Panc1 (cell line): ENCODE measurements around the gene RXFP2. TPM values are rescaled to one million over a fixed set of nuclear protein-coding genes. Genes with fewer than 3 reads are reported as not detected.

Source experiments
- ATAC-seq: fragments of 200-7000 bp; cut with Tn5 transposase; 2 replicates; pipeline ENCODE4 v1.9.1; 2020; ENCODE audit warnings: mild to moderate bottlenecking, moderate library complexity
- BruUV-seq: library from RNA; stranded (reverse); fragments of 400-500 nt; replicated peaks from 2 replicates; lab custom pipeline; 2021; lab: Mats Ljungman, UMichigan
- CTCF ChIA-PET: fragments of 300-600 bp; sonication (Branson Sonifier 250); formaldehyde crosslinking; loops from one replicate; lab custom pipeline; 2022; ENCODE audit warnings: antibody characterized with exemption; lab: Charles Lee
- POLR2A ChIA-PET: fragments of 300-600 bp; sonication (Branson Sonifier 250); formaldehyde crosslinking; loops from one replicate; lab custom pipeline; 2022; ENCODE audit warnings: antibody characterized with exemption; lab: Charles Lee
- DNase-seq: peaks from one replicate; pipeline ENCODE4 v3.0.0-alpha.2; 2010; ENCODE audit warnings: low read depth, low spot score
- H3K27ac ChIP-seq: 2 replicates; pipeline ENCODE4 v1.5.1; 2011; ENCODE audit warnings: mild to moderate bottlenecking, low read length, inconsistent platforms
- H3K27me3 ChIP-seq: fragments of 200-500 bp; sonication (Bioruptor generic); 2 replicates; pipeline ENCODE4 v1.6.0; 2014; ENCODE audit warnings: low read length, inconsistent platforms; ENCODE audit not compliant: control insufficient read depth, insufficient read depth
- H3K36me3 ChIP-seq: fragments of 200-500 bp; sonication (Bioruptor generic); 2 replicates; pipeline ENCODE4 v1.5.1; 2014; ENCODE audit warnings: inconsistent platforms, mild to moderate bottlenecking, low read length, moderate library complexity; ENCODE audit not compliant: control insufficient read depth, insufficient read depth
- H3K4me1 ChIP-seq: 2 replicates; pipeline ENCODE4 v1.5.1; 2011; ENCODE audit warnings: inconsistent platforms, mild to moderate bottlenecking, low read length, moderate library complexity; ENCODE audit not compliant: control insufficient read depth, insufficient read depth
- H3K4me3 ChIP-seq, 2 experiments: 2 replicates each; pipeline ENCODE4 v1.5.1; 2011 to 2012; ENCODE audit warnings: low read depth in 2 of 2, low read length in 2 of 2, mild to moderate bottlenecking in 2 of 2, inconsistent platforms in 1 of 2, moderate library complexity in 1 of 2
- H3K9me3 ChIP-seq: fragments of 200-500 bp; sonication (Bioruptor generic); 2 replicates; pipeline ENCODE4 v1.5.1; 2014; ENCODE audit warnings: low read depth, mild to moderate bottlenecking, inconsistent platforms, low read length, moderate library complexity; ENCODE audit not compliant: control insufficient read depth, insufficient read depth
- CTCF ChIP-seq: fragments of 450-650 bp; IDR thresholded peaks from 2 replicates; pipeline ENCODE4 v1.5.1; 2017; ENCODE audit warnings: mild to moderate bottlenecking
- POLR2AphosphoS5 ChIP-seq: IDR thresholded peaks from 2 replicates; pipeline ENCODE4 v1.6.1; 2012; ENCODE audit warnings: mild to moderate bottlenecking, low read depth, low read length, moderate library complexity
- REST ChIP-seq, 2 experiments: IDR thresholded peaks; 2 replicates each; pipeline ENCODE4 v1.6.1; 2011 to 2012; ENCODE audit warnings: low read depth in 2 of 2, control low read depth in 1 of 2, low read length in 1 of 2, mild to moderate bottlenecking in 1 of 2, moderate library complexity in 1 of 2; ENCODE audit not compliant: insufficient read depth in 1 of 2
- SIN3A ChIP-seq: IDR thresholded peaks from 2 replicates; pipeline ENCODE4 v1.6.1; 2012; ENCODE audit warnings: low read depth, mild to moderate bottlenecking, low read length, moderate library complexity, borderline replicate concordance; ENCODE audit not compliant: insufficient read depth
- TCF7L2 ChIP-seq: IDR thresholded peaks from 2 replicates; pipeline ENCODE4 v1.6.1; 2011; ENCODE audit warnings: mild to moderate bottlenecking, low read depth, low read length, inconsistent platforms
- in situ Hi-C: cut with HindIII; loops from 2 replicates; pipeline ENCODE4 v1.10.0; 2016; ENCODE audit warnings: low sequenced_read_pairs, low pct_unique_long_range_greater_than_20kb
- intact Hi-C: fragments of 100-400 bp; cut with micrococcal nuclease; formaldehyde crosslinking; loops from one replicate; pipeline ENCODE4 v1.10.0; 2022; ENCODE audit not compliant: unreplicated experiment
- total RNA-seq: library from RNA; stranded (reverse); gene quantifications from one replicate; pipeline ENCODE4 v1.2.1, GENCODE V29; 2021; ENCODE audit not compliant: unreplicated experiment

RXFP2 gene
- total RNA-seq, 1 experiment from 2014 or later: not detected

GRCh38 chr13:31706105-31706504, 33.2 kb upstream of the RXFP2 start:
- Histone ChIP-seq H3K27ac (no peak overlapping the region), H3K4me1 (no peaks in the 10 kb centered on the region), H3K9me3 (no peaks in the 10 kb centered on the region), H3K27me3 (no peaks in the 10 kb centered on the region; the same call in none of the 2 replicates), H3K36me3 (no peaks in the 10 kb centered on the region), H3K4me3 (no peak overlapping the region)
- CTCF ChIA-PET: no interaction called here
- no peak for TF ChIP-seq POLR2AphosphoS5
- TF ChIP-seq TCF7L2: no peak
- TF ChIP-seq SIN3A: no peak
- no peak for TF ChIP-seq REST (IDR thresholded peaks at IDR 0.05; ENCODE audit: insufficient read depth in 1 of 2, low read depth in 2 of 2, low read length in 1 of 2)
- no peak for TF ChIP-seq CTCF
- intact Hi-C loops (no loop called here), in situ Hi-C loops (no loop called here)
- POLR2A ChIA-PET: no interaction called here
- no peak for ATAC-seq
- BruUV-seq: no TSS peak
- no peak for DNase-seq

- intact Hi-C loops (no loop called here), in situ Hi-C loops (no loop called here)
- DNase-seq (no peak), ATAC-seq (no peak)
- H3K27ac ChIP-seq: no peak overlapping the region
- no peaks in the 10 kb centered on the region; the same call in 1 of the 2 replicates for H3K27me3 ChIP-seq
- H3K36me3 ChIP-seq: no peaks in the 10 kb centered on the region
- no peak overlapping the region for H3K4me3 ChIP-seq
- no peaks in the 10 kb centered on the region for H3K9me3 ChIP-seq
- TF ChIP-seq TCF7L2: no peak
- TF ChIP-seq REST (IDR thresholded peaks at IDR 0.05; ENCODE audit: insufficient read depth in 1 of 2, low read depth in 2 of 2, low read length in 1 of 2): no peak
- TF ChIP-seq SIN3A: no peak
- no peak for TF ChIP-seq CTCF
- no peak for TF ChIP-seq POLR2AphosphoS5
- POLR2A ChIA-PET: no interaction called here
- no TSS peak for BruUV-seq
- CTCF ChIA-PET: no interaction called here
- H3K4me1 ChIP-seq: no peaks in the 10 kb centered on the region
Observed at GRCh38 chr13:31717583-31717982, 21.7 kb upstream of the RXFP2 start.
